D341Med (cell line): Measurements from ENCODE around the gene LYVE1.
"Not testable (repeated sequence)": the region's sequence is repeated elsewhere in the genome, so short reads cannot be mapped to it uniquely, and the experiment has no call there.

ENCODE experiments used
- DNase-seq: peaks from one replicate; pipeline ENCODE4 v3.0.0; 2012; ENCODE audit warnings: low spot score

LYVE1 gene

GRCh38 chr11:10568486-10568941, at the start of gene LYVE1:
Gene LYVE1 (minus strand): TSS chr11:10568665. CDS start chr11:10568532, 133 bp downstream.
- DNase-seq: no peak

GRCh38 chr11:10617551-10617950, 49.1 kb upstream of the LYVE1 start:
- no peak for DNase-seq

- no peak for DNase-seq
These were observed 43.8 kb upstream of the LYVE1 start for GRCh38 chr11:10611979-10612862.

- DNase-seq: no peak
These were observed 41.2 kb upstream of the LYVE1 start for GRCh38 chr11:10609636-10610035.

GRCh38 chr11:10608584-10608983, 40.1 kb upstream of the LYVE1 start:
- DNase-seq: no peak

GRCh38 chr11:10607462-10608132, 39.1 kb upstream of the LYVE1 start:
- DNase-seq: no peak

GRCh38 chr11:10606536-10607208, 38.2 kb upstream of the LYVE1 start:
- no peak for DNase-seq

GRCh38 chr11:10605941-10606381, 37.5 kb upstream of the LYVE1 start:
- DNase-seq: no peak

- DNase-seq: no peak
These were observed 36.3 kb upstream of the LYVE1 start for GRCh38 chr11:10604798-10605197.

- no peak for DNase-seq
These were observed 35.9 kb upstream of the LYVE1 start for GRCh38 chr11:10604340-10604748.

GRCh38 chr11:10603721-10604297, 35.3 kb upstream of the LYVE1 start:
- DNase-seq: no peak

- DNase-seq: no peak
These were observed 34.5 kb upstream of the LYVE1 start for GRCh38 chr11:10602945-10603344.

GRCh38 chr11:10602366-10602765, 33.9 kb upstream of the LYVE1 start:
- no peak for DNase-seq

- DNase-seq: no peak
These were observed 33.4 kb upstream of the LYVE1 start for GRCh38 chr11:10601837-10602236.

GRCh38 chr11:10600570-10601248, 32.2 kb upstream of the LYVE1 start:
- no peak for DNase-seq

GRCh38 chr11:10599388-10600175, 31.1 kb upstream of the LYVE1 start:
- DNase-seq: no peak

GRCh38 chr11:10598816-10599215, 30.4 kb upstream of the LYVE1 start:
- no peak for DNase-seq

GRCh38 chr11:10597877-10598351, 29.4 kb upstream of the LYVE1 start:
- DNase-seq: no peak

- not testable (repeated sequence) for DNase-seq
These were observed 27.4 kb upstream of the LYVE1 start for GRCh38 chr11:10595840-10596239.

GRCh38 chr11:10594407-10594806, 25.9 kb upstream of the LYVE1 start:
- no peak for DNase-seq

GRCh38 chr11:10592331-10592730, 23.9 kb upstream of the LYVE1 start:
- DNase-seq: no peak
